MM.1S (cell line): ENCODE results near the gene ASIC5.

Experiments
- EZH2 ChIP-seq: fragments of 300-600 bp; sonication (generic); optimal IDR thresholded peaks from 2 replicates; pipeline ENCODE3; 2017; ENCODE audit warnings: low read depth, mild to moderate bottlenecking, antibody characterized with exemption, low read length, mixed read lengths
- EZH2phosphoT487 ChIP-seq: fragments of 300-600 bp; sonication (generic); IDR thresholded peaks from 2 replicates; pipeline ENCODE4 v1.6.1; 2018; ENCODE audit warnings: antibody characterized with exemption, low read length
- TF ChIP-seq, protein P1 (sequence below): fragments of 300-600 bp; sonication (generic); IDR thresholded peaks from 2 replicates; pipeline ENCODE4 v1.5.1; 2016; ENCODE audit warnings: antibody characterized with exemption, low read length, mixed read lengths

DNA sequence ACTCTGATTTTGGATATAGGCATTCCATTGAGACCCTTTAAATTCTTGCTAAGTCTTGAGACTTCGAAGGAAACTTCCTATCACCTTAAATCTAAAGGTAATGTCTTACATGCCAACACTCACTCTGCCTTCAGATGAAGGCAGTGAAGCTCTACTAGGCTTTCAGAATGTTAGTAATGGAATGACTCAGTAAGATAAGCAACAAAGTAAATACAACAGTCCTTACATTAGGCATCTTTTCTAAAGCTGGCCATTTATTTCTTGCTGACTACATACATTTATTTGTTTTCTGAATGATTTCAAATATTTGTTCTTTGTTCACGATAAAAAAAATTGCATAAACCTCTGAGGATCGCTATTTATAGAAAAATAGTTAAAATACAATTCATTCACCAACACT is 43.5 kb downstream of the ASIC5 start:
- TF ChIP-seq, protein P1, sequence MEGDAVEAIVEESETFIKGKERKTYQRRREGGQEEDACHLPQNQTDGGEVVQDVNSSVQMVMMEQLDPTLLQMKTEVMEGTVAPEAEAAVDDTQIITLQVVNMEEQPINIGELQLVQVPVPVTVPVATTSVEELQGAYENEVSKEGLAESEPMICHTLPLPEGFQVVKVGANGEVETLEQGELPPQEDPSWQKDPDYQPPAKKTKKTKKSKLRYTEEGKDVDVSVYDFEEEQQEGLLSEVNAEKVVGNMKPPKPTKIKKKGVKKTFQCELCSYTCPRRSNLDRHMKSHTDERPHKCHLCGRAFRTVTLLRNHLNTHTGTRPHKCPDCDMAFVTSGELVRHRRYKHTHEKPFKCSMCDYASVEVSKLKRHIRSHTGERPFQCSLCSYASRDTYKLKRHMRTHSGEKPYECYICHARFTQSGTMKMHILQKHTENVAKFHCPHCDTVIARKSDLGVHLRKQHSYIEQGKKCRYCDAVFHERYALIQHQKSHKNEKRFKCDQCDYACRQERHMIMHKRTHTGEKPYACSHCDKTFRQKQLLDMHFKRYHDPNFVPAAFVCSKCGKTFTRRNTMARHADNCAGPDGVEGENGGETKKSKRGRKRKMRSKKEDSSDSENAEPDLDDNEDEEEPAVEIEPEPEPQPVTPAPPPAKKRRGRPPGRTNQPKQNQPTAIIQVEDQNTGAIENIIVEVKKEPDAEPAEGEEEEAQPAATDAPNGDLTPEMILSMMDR: no peak
- TF ChIP-seq EZH2 (no peak), EZH2phosphoT487 (no peak)
